Adipose tissue (tissue), 3 donors: ENCODE results near the gene SP110. TPM values are rescaled to one million over a fixed set of nuclear protein-coding genes. Genes with fewer than 3 reads are reported as not detected.

Source experiments
- H3K27ac ChIP-seq: one replicate; pipeline ENCODE4 v1.5.1; 2013; ENCODE audit warnings: low read depth, low read length
- WGBS, 3 donors: extraction: QIAGEN DNeasy Blood & Tissue Kit; methylation state at CpG; one replicate each; pipeline ENCODE4 v1.1.7; 2013; 5-methylcytosine and 5-hydroxymethylcytosine counted together
- polyA plus RNA-seq, 3 donors: library from polyadenylated mRNA; stranded (reverse); fragments of 200-250 nt; gene quantifications; one replicate each; pipeline ENCODE4 v1.2.3, GENCODE V29; 2013
- donor health status: healthy with polysubstance abuse.
- donor health status: Bipolar disorder and iron deficiency.
- donor health status: healthy.

Gene SP110
- polyA plus RNA-seq, 3 donors: 8.6 to 14.6 (median 13.9) TPM

DNA sequence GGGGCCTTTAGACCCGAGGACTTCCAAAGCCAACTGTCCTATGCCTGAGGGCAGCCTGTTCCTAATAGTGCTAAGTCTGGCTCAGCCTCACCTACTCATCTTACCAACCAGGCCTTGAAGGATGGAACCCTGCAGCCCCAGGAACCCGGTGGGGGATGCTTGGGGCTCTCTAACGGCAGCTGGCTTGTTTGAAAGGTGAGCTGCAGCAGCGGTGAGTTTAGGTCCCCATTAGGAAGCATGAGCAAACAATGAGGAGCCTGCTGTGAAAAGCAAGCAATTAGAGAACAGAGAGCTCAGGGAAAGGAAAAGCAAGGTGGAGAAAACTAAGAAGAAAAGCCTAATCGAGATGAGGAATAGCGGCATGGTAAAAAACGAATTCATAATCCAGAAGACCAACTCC lies 39.9 kb downstream of the SP110 start:
- H3K27ac ChIP-seq: no peak overlapping the region
- 84 to 94% (median 93%) methylated on average over 7 of the region's 7 CpGs for WGBS, 3 donors

DNA sequence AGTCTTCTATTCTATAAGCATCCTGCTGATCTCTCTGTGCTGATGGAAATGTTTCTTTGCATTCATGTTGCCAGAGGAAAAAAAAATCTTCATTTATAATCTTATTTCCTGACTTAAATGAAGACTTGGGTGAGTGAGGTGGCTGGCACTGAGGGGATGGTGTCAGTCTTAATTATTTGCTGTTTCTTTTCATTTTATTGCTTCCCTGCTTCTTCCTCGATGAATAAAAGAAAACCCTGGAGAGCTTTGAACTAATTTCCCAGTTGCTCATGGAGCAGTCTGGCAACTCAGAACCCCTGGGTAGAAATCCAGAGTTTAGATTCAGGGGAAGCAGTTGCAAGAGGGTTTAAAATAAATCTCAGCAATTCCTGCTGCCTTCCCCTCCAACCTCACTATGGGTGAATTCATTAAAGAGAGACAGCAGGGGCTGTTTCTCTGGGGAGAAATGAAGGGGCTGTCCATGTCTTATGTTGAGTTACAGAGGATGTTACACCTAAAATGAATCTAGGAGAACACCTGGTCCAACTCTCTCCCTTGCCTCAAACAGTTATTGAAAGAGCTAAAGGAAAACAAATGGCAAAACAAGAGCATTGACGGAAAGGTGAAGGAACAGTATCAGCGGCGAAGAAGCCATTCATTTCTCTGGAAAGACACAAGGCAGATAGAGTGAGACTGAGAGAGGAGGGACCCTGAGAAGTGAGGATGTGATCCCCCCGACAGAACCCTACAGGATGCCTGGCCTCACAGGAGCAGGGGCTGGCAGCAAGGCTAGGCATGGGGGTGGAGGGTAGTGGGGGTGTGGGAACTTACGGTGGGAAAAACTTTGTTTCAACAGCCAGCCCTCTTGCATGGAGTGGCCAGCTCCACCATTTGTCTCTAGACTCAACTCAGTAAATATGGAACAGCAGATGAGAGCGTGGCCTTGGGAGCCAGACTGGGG lies 41.0 kb downstream of the SP110 start:
- no peak overlapping the region for H3K27ac ChIP-seq
- 88 to 92% (median 91%) methylated on average over 7 of the region's 7 CpGs for WGBS, 3 donors

DNA sequence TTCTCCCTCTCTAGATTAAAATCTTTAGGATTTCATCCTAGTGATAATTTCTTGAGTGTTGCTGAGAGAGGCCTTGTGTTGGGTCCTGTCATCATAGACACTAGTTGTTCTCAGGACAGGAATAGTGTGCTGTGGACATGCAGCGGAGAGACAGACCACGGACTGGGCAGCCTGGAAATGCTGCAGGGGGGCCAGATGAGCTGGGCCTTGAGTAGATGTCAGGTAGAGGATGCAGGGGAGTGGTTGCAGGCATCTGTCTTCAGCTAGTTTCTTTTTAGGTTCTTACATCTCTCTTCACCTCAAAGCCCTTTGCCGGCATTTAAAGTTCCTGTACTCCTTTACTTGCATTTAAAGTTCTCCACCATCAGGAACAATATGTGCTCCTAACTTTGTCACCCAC lies 42.8 kb downstream of the SP110 start:
- no peak overlapping the region for H3K27ac ChIP-seq
- WGBS, 3 donors: 77 to 80% (median 77%) methylated on average over 3 of the region's 3 CpGs

DNA sequence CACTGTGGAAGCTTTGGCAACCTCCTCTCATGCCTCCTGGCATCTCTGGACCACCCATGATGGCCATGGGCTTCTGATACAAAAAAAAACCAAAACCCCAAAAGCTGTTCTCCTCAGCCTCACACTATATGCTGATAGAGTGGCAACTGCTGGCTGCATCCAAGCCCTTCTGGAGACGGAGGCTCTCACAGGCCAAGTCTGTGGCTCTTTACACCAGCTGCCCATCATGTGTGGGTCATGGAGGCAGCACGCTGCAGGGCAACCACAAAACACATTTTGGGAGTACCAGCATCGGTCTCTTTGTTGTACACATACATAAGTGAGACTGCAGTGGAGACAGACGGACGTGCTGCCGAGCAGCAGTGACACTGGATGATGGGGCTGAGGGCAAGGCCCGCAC lies 45.3 kb downstream of the SP110 start:
- WGBS, 3 donors: 90 to 96% (median 93%) methylated on average over 7 of the region's 7 CpGs
- H3K27ac ChIP-seq: no peak overlapping the region

DNA sequence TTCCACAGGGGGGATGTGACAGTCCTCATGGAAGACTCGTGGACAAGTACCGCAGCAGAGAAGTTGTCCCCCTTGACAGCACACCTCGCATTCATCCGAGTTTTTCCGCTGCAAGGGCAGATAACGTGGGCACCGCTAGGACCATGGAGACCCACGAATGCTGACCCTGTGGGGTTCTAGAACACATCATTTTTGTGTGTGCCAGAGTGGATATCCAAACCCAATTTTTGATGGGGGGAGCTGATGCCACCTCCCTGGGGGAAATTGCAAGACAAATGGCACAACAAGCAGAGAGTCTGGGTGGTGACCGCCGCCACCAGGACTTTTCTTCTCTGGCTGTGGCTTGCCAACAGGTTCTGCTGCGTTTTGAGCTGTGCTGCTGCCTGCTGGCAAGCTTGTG lies 46.9 kb downstream of the SP110 start:
- H3K27ac ChIP-seq: no peak overlapping the region
- 93 to 94% (median 94%) methylated on average over 11 of the region's 11 CpGs for WGBS, 3 donors

DNA sequence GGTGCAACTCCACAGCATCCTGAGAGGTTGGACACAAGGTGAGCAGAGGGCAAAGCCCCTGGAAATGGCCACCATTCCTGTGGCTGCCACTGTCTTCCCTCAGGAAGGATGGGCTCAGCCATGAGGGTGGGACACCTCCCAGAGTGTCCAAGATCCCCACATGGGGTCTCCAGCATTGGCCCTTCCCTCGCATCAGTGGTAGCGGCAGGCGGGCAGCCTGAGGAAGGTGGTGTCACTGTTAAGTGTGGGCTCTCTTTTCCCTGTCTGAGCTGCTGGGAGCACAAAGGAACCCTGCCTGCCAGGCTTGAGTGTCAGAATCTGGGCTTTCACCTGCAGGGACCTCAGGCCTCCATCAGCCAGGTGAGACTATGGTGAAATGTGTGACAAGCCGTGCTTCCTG lies 47.6 kb downstream of the SP110 start:
- 97 to 99% (median 98%) methylated on average over 4 of the region's 4 CpGs for WGBS, 3 donors
- no peak overlapping the region for H3K27ac ChIP-seq

DNA sequence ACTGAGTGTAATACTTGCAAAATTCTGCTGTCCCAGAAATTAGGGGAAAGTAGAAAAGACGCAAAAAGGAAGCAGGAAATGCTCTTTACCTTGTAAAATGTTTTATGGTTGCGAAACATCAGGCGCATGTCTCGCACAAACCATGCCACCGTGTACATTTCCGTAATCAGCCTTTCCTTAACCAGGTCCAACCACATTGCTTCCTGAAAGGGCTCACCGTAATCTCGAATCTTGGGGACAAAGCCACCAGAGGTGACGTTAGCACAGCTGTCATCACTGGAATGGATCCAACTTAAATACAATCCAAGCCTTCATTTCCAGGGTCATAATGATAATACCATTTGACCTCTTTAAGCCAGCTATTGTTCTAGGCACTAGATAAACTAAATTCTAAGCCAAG lies 49.3 kb downstream of the SP110 start:
- WGBS, 3 donors: 36 to 50% (median 45%) methylated on average over 9 of the region's 9 CpGs
- no peak overlapping the region for H3K27ac ChIP-seq

DNA sequence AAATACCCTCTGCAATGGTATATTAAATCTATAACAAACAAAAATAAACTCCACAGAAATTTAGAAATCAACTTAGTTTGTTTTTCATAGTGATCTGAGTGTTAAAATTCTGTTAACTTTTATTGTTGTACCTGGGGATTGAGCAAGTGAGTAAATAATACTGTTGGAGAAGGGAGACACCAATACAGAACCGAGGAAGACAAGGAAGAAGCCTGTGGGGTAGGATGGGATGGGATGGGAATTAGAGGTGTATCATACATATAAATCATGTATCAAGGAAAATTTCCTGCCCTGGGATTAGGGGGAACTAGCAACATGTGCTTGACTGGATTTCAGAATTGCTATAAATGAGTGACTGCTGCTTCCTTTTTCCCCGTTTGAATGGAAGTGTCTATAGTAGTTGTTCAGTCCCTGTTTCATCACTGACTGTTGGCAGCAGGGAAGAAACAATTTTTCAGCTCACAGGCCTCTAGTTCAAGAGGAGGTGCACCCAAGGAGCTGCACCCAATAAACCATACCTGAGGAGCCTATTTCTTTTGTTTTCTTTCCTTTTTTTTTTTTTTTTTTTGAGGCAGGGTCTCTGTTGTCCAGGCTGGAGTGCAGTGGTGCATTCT lies 53.1 kb downstream of the SP110 start:
- WGBS, 3 donors: 74 to 95% (median 74%) methylated on average over 2 of the region's 2 CpGs
- no peak overlapping the region for H3K27ac ChIP-seq

DNA sequence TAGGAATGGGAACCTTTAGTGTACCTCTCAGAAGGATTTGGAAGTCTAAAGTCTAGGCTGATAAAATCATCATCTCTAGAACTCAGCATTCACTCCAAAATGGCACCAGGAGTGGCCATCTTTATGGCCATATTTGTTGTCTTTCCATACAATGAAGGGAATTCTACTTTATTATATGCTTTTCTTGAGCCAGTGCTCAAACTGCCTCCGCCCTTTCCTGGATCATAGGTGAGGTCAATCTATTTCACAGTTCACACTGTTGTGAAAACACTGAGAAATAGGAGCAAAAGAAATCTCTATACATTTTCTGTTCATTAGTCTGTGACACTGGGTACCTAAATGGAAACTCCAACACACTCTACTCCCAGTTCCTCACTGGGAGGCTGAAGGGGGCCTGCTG lies 55.6 kb downstream of the SP110 start:
- WGBS, 3 donors: 95 to 99% (median 96%) methylated on average over 1 of the region's 1 CpG
- no peak overlapping the region for H3K27ac ChIP-seq

DNA sequence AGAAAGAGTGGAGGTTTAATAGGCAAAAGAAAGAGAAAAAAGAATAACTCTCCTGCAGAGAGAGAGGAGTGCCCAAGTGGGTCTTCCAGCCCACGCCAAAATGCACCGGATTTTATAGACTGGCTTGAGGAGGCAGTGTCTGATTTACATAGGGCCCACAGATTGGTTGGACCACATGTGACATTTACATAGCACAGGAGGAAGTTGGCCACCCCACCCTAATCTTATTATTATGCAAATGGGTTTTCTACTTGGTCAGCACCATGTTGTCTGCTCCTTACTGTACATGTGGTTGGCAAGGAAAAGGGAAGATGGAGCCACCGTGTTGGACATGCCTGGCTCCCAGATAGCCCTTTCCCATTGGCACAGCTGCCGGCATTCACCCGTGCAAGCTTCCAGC lies 56.8 kb downstream of the SP110 start:
- 74 to 81% (median 77%) methylated on average over 5 of the region's 5 CpGs for WGBS, 3 donors

DNA sequence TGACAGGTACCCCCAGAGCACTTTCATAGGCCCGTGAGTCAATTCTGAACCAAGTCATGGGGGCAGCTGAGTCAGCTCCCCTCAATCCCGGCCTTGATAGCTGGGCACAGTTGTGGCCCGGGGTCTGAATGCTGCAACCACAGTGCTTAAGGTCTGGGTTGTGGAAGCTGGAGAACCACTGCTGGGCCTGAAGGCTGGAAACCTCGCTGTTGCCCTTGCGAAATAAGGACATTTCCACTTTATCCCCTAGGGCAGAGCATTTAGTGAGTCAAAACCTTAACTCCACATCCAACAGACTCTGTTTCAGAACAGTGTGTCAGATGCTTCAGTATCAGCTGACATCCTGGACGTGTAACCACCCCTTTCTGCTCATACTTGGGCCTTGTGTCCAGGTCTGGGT lies 58.6 kb downstream of the SP110 start:
- WGBS, 3 donors: 70 to 88% (median 72%) methylated on average over 6 of the region's 6 CpGs
- H3K27ac ChIP-seq: no peak overlapping the region

More for the DNA sequence above, 56.8 kb downstream of the SP110 start:
- H3K27ac ChIP-seq: no peak overlapping the region

DNA sequence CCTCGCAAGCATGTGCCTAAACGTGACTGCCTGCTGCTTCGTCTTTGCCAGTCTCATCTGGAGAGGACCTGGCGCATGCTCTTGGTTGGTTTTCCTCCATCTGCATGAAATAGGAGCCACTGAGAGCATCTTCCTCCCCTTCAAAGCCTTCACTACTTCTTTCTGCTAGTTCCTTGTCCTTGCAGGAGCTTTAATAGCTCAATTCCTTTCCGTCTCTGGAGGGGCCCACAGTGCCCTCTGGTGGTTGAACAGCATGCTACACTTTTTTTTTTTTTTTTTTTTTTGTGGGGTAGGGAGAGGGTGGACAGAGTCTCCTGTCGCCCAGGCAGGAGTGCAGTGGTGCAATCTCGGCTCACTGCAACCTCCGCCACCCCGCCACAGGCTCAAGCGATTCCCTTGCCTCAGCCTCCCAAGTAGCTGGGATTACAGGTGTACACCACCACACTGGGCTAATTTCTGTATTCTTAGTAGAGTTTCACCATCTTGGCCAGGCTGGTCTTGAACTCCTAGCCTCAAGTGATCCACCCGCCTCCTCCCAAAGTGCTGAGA lies 59.6 kb downstream of the SP110 start:
- H3K27ac ChIP-seq: no peak overlapping the region
- 23 to 36% (median 32%) methylated on average over 11 of the region's 11 CpGs for WGBS, 3 donors

DNA sequence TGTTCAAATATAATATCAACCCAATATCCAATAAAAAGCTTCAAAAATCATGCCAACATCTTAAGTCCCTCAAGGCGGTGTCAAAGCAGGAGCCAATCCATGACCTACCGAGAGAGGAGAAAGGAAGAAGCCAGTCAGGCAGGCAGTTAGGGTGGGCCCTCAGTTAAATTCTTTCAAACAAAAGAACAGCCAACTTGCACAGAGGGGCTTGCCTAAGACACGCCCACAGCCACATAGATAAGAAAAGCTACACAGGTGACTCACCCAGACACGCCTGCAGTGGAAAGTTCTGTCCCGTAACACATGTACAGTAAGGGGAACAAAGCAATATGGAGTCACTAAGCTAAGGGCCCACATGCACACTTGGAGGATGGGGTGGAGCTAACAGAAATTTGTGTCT lies 61.3 kb downstream of the SP110 start:
- H3K27ac ChIP-seq: no peak overlapping the region
- 89 to 96% (median 93%) methylated on average over 5 of the region's 5 CpGs for WGBS, 3 donors

DNA sequence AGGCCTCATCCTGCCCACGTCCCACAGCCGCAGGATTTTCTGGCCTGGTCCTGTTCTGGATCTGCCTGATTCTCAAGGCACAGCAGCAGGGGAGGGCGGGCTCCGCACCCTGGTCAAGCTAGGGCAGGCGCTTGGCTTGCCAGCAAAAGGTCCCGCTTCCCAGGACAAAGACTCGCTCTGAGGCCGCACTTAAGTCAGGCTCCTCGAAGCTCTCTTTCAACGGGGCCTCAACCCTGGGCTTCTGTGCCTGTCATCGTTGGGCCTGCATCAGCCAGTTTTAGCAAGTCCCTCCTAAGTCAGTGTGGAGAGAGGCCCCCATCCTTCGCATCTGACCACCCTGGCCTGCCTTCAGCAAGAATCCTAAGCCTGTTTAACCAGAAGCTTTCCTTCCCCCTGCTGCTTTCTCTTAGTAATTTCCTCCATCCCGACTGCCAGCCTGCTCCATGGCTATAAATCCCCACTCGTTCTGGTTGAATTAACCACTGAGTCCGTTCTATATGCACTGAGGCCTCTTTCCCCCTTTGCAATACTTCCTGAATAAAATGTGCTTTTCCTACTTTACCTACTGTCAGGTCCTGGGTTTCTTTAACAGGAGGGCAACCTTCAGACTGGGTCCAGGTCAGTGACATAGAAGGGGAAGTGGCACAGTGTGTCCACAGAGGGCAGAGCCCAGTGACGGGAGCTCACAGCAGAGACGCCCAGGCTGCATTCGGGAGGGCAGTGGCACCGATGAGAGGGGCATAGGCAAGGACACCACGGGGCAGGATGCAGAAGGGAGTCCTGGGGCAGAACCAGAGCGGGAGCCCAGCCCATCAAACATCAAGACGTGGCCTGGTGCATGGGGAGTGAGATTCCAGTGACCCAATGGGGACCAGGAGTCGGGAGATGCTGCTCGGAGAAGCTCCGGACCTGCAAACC lies 62.7 kb downstream of the SP110 start:
- 80 to 86% (median 82%) methylated on average over 25 of the region's 25 CpGs for WGBS, 3 donors
- no peak overlapping the region for H3K27ac ChIP-seq

DNA sequence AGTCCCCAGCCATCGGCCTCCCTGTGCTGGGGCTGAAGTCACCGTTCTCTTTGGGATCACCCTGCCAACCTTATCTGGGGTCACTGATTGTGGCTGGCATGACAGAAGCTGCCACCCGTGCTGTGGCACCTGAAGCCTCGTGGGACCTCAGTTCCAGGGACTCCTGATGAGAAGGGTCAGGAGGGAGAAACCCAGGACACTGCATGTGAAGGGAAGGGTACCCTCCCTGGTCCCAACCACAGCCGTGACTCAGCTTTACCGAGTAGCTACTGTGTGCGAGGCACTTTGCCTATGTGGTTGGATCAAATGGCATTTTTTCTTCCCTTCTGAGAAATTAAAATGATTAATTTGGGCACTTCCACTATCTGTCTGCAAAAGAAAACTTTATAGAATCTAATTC lies 64.4 kb downstream of the SP110 start:
- WGBS, 3 donors: 57 to 76% (median 63%) methylated on average over 7 of the region's 7 CpGs
- no peak overlapping the region for H3K27ac ChIP-seq

DNA sequence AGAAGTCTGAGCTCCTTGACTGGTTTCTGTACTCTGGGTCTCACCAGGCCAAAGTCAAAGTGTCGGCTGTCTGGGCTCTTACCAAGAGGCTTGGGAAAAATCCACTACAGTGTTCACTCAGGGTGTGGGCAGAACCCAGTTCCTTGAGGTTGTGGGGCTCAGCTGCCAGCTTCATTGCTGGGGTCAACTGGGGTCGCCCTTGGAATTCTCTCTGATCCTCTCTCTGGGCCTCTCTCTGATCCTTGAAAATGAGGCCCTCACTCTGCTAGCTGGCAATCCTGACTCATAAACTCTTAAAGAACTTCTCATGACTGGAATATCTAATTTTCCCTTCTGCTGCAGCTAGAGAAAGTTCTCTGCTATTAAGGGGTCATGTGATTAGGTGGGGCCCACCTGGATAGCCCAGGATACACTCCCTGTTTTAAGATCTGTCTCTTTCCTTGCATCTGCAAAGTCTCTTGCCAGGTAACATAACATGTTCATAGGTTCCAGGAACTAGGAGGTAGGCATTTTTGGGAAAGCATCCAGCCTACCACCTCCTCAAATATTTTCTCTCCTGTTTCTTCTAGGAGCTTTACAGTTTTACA lies 66.3 kb downstream of the SP110 start:
- H3K27ac ChIP-seq: no peak overlapping the region
- WGBS, 3 donors: 44 to 86% (median 55%) methylated on average over 2 of the region's 2 CpGs

DNA sequence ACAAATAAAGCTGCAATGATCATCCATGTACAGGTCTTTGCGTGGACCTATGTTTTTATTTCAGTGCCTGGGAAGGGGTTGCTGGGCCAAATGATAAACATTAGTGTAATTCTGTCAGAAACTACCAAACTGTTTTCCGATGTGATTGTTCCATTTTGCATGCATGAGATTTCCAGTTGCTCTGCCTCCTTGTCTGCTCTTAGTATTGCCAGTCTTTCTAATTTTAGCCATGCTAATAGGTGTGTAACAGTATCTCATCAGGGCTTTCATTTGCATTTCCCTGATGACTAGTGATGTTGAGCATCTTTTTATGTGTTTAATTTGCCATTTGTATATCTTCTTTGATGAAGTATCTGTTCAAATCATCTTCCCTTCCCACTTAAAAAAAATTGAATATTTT lies 67.5 kb downstream of the SP110 start:
- WGBS, 3 donors: 99 to 100% (median 100%) methylated on average over 2 of the region's 2 CpGs
- no peak overlapping the region for H3K27ac ChIP-seq

DNA sequence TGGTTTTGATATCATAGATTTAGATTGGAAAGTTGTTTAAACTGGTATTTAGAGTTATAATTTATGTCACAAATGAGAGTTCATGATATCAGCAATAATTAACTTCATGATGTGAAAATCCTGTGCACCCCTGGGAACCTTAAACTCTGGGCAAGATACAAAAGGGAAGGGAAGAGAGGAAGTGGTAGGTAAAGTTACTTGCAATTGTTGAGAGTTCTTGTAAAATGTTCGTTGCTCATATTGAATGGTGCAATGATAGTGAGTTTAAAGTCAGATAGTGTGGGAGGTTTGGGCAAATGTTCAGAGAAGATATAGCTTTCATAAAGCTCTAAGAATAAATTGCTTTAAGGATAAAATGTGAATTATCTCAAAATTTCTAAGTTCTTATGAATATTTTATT lies 75.4 kb downstream of the SP110 start:
- 18 to 41% (median 32%) methylated on average over 1 of the region's 1 CpG for WGBS, 3 donors
- no peak overlapping the region for H3K27ac ChIP-seq
